H1 (cell line): ENCODE results near the gene QSOX1. TPM values are rescaled to one million over a fixed set of nuclear protein-coding genes. Genes with fewer than 3 reads are reported as not detected.
A peak's percentile ranks its signal among the peaks of the same experiment; 100 is the strongest.

Experiments used
- CTCF ChIA-PET: fragments of 300-600 bp; sonication (Branson Sonifier 250); formaldehyde crosslinking; loops from one replicate; lab custom pipeline; 2021; ENCODE audit not compliant: partially characterized antibody; lab: Charles Lee
- POLR2A ChIA-PET: fragments of 300-600 bp; sonication (Branson Sonifier 250); formaldehyde crosslinking; loops from one replicate; lab custom pipeline; 2021; ENCODE audit warnings: inconsistent platforms; ENCODE audit not compliant: partially characterized antibody; lab: Charles Lee
- DNase-seq, 2 experiments: peaks; one replicate each; pipeline versions ENCODE4 v3.0.0 to v3.0.0-alpha.2; 2010 to 2022; ENCODE audit warnings: low spot score in 2 of 2, low read depth in 1 of 2, mixed read lengths in 1 of 2
- FAIRE-seq: peaks from 2 replicates; lab custom pipeline; 2011; peaks lifted over from hg19 to GRCh38; lab: Jason Lieb, UNC
- H2AFZ ChIP-seq: 2 replicates; pipeline ENCODE4 v1.8.1; 2012; ENCODE audit warnings: low read length, inconsistent platforms
- H2AK5ac ChIP-seq: 2 replicates; pipeline ENCODE4 v1.6.1; 2013; ENCODE audit warnings: low read depth, low read length
- H2BK120ac ChIP-seq: replicated peaks from 2 replicates; pipeline ENCODE3; 2013; ENCODE audit warnings: low read depth, low read length, inconsistent platforms
- H2BK12ac ChIP-seq: 2 replicates; pipeline ENCODE4 v1.6.1; 2013; ENCODE audit warnings: low read depth, low read length
- H2BK15ac ChIP-seq: 2 replicates; pipeline ENCODE4 v1.6.1; 2013; ENCODE audit warnings: low read length
- H2BK20ac ChIP-seq: 2 replicates; pipeline ENCODE4 v1.6.1; 2013; ENCODE audit warnings: low read length
- H2BK5ac ChIP-seq: 2 replicates; pipeline ENCODE4 v1.6.1; 2013; ENCODE audit warnings: low read depth, low read length
- H3K14ac ChIP-seq: 2 replicates; pipeline ENCODE4 v1.6.1; 2013; ENCODE audit warnings: inconsistent platforms; ENCODE audit not compliant: insufficient read length
- H3K18ac ChIP-seq: 2 replicates; pipeline ENCODE4 v1.6.1; 2013; ENCODE audit warnings: low read length; ENCODE audit errors: extremely low read depth
- H3K23ac ChIP-seq: 2 replicates; pipeline ENCODE4 v1.6.1; 2013; ENCODE audit warnings: inconsistent platforms; ENCODE audit not compliant: insufficient read length
- H3K23me2 ChIP-seq: 2 replicates; pipeline ENCODE4 v1.6.1; 2013; ENCODE audit warnings: low read depth, low read length
- H3K27ac ChIP-seq: 2 replicates; pipeline ENCODE4 v1.6.1; 2011; ENCODE audit warnings: low read depth, low read length, inconsistent platforms
- H3K27me3 ChIP-seq, 4 experiments: replicated peaks in 1 of 4; 1 replicate in 1 of 4; 2 replicates in 3 of 4; pipeline versions ENCODE4 v1.6.1 to v1.8.1; 2011 to 2013; ENCODE audit warnings: low read length in 3 of 4, mild to moderate bottlenecking in 3 of 4, inconsistent platforms in 2 of 4, mixed read lengths in 2 of 4, moderate library complexity in 1 of 4; ENCODE audit not compliant: control insufficient read depth in 3 of 4, insufficient read depth in 3 of 4; ENCODE audit errors: extremely low read depth in 1 of 4
- H3K36me3 ChIP-seq, 4 experiments: 2 replicates each; pipeline versions ENCODE4 v1.6.1 to v1.8.1; 2011 to 2013; ENCODE audit warnings: mild to moderate bottlenecking in 4 of 4, low read length in 3 of 4, moderate library complexity in 2 of 4, control low read depth in 1 of 4, inconsistent platforms in 1 of 4; ENCODE audit not compliant: insufficient read depth in 4 of 4, control insufficient read depth in 2 of 4
- H3K4ac ChIP-seq: replicated peaks from 2 replicates; pipeline ENCODE3; 2013; ENCODE audit warnings: low read length, low read depth, mixed read lengths, inconsistent platforms; ENCODE audit not compliant: insufficient read length
- H3K4me1 ChIP-seq, 4 experiments: replicated peaks in 1 of 4; 1 replicate in 1 of 4; 2 replicates in 3 of 4; pipeline versions ENCODE4 v1.6.1 to v1.8.1; 2011 to 2013; ENCODE audit warnings: low read length in 3 of 4, inconsistent platforms in 2 of 4, mixed read lengths in 1 of 4; ENCODE audit not compliant: insufficient read depth in 4 of 4, control insufficient read depth in 3 of 4
- H3K4me2 ChIP-seq, 2 experiments: 2 replicates each; pipeline versions ENCODE4 v1.6.1 to v1.8.1; 2011 to 2013; ENCODE audit warnings: low read depth in 2 of 2, low read length in 2 of 2, control low read depth in 1 of 2, inconsistent platforms in 1 of 2, mild to moderate bottlenecking in 1 of 2; ENCODE audit not compliant: insufficient read depth in 1 of 2
- H3K4me3 ChIP-seq, 4 experiments: fragments of 200-600, 300-600 bp in 1 of 4; sonication (generic), shearing (Covaris generic), sonication (Bioruptor Twin) in 1 of 4; 2 replicates each; pipeline versions ENCODE4 v1.5.1 to v1.8.1; 2011 to 2016; ENCODE audit warnings: low read length in 4 of 4, low read depth in 3 of 4, control low read depth in 2 of 4, inconsistent platforms in 2 of 4, mild to moderate bottlenecking in 2 of 4, mixed read lengths in 1 of 4, moderate library complexity in 1 of 4; ENCODE audit not compliant: insufficient read depth in 2 of 4; ENCODE audit errors: extremely low read depth in 1 of 4
- H3K56ac ChIP-seq: replicated peaks from 2 replicates; pipeline ENCODE3; 2013; ENCODE audit warnings: low read depth, mild to moderate bottlenecking, mixed read lengths, low read length, inconsistent platforms; ENCODE audit not compliant: insufficient read length
- H3K79me1 ChIP-seq: 2 replicates; pipeline ENCODE4 v1.6.1; 2013; ENCODE audit warnings: low read depth, low read length, control low read depth
- H3K79me2 ChIP-seq, 2 experiments: 2 replicates each; pipeline versions ENCODE4 v1.6.1 to v1.8.1; 2012 to 2013; ENCODE audit warnings: low read length in 2 of 2, mild to moderate bottlenecking in 2 of 2, inconsistent platforms in 1 of 2; ENCODE audit not compliant: insufficient read depth in 2 of 2, control insufficient read depth in 1 of 2
- H3K9ac ChIP-seq, 4 experiments: replicated peaks in 1 of 4; 1 replicate in 1 of 4; 2 replicates in 3 of 4; pipeline versions ENCODE4 v1.6.1 to v1.8.1; 2011 to 2013; ENCODE audit warnings: low read depth in 3 of 4, low read length in 3 of 4, control low read depth in 2 of 4, mild to moderate bottlenecking in 2 of 4, moderate library complexity in 2 of 4, inconsistent platforms in 1 of 4; ENCODE audit errors: extremely low read depth in 1 of 4
- H3K9me3 ChIP-seq, 2 experiments: 2 replicates each; pipeline versions ENCODE4 v1.6.1 to v1.8.1; 2012 to 2013; ENCODE audit warnings: mild to moderate bottlenecking in 2 of 2, moderate library complexity in 2 of 2, control low read depth in 1 of 2, inconsistent platforms in 1 of 2, low read depth in 1 of 2, low read length in 1 of 2, mixed read lengths in 1 of 2; ENCODE audit not compliant: insufficient read depth in 2 of 2
- H4K20me1 ChIP-seq, 2 experiments: replicated peaks in 1 of 2; 2 replicates each; pipeline versions ENCODE3 to v1.8.1; 2011 to 2013; ENCODE audit warnings: inconsistent platforms in 2 of 2, low read length in 2 of 2, mild to moderate bottlenecking in 1 of 2; ENCODE audit not compliant: insufficient read depth in 2 of 2, control insufficient read depth in 1 of 2
- H4K5ac ChIP-seq: 2 replicates; pipeline ENCODE4 v1.6.1; 2013; ENCODE audit warnings: low read length, low read depth, mixed read lengths, inconsistent platforms; ENCODE audit not compliant: insufficient read length
- H4K8ac ChIP-seq: 2 replicates; pipeline ENCODE4 v1.8.0; 2013; ENCODE audit warnings: mild to moderate bottlenecking, moderate library complexity, low read length, inconsistent platforms; ENCODE audit not compliant: insufficient read depth; ENCODE audit errors: extremely low read depth
- H4K91ac ChIP-seq: replicated peaks from 2 replicates; pipeline ENCODE3; 2013; ENCODE audit warnings: low read length, mixed read lengths, inconsistent platforms; ENCODE audit not compliant: insufficient read length
- JUND ChIP-seq: IDR thresholded peaks from 2 replicates; pipeline ENCODE4 v1.6.1; 2011; ENCODE audit warnings: mild to moderate bottlenecking, improper control_type of control experiment, low read length
- RAD21 ChIP-seq, 2 experiments: IDR thresholded peaks in 1 of 2; conservative IDR thresholded peaks in 1 of 2; 2 replicates each; pipeline ENCODE4 v1.6.1; 2011; ENCODE audit warnings: low read depth in 2 of 2, low read length in 2 of 2, improper control_type of control experiment in 1 of 2, inconsistent platforms in 1 of 2, mild to moderate bottlenecking in 1 of 2, moderate library complexity in 1 of 2
- SP4 ChIP-seq: IDR thresholded peaks from 2 replicates; pipeline ENCODE4 v1.6.1; 2012; ENCODE audit warnings: low read length, inconsistent platforms
- WGBS, 2 experiments: shearing (Covaris generic) in 1 of 2; methylation state at CpG; one replicate each; pipeline versions ENCODE4 v1.1.6 to v1.1.7; 2013 to 2015; ENCODE audit warnings: low lambda C conversion rate in 2 of 2, mixed read lengths in 2 of 2, inconsistent platforms in 1 of 2, low coverage in 1 of 2, missing lambda C conversion rate in 1 of 2; ENCODE audit not compliant: insufficient replicate concordance in 2 of 2, insufficient coverage in 1 of 2, insufficient read length in 1 of 2; ENCODE audit errors: extremely low coverage in 1 of 2, missing lambda C conversion rate in 1 of 2; 5-methylcytosine and 5-hydroxymethylcytosine counted together
- polyA plus RNA-seq, 7 experiments: library from polyadenylated mRNA; depleted of rRNA in 3 of 7; stranded (reverse) in 5 of 7; unstranded in 2 of 7; fragments of >200 nt in 5 of 7; fragments of 200-250 nt in 2 of 7; gene quantifications; 1 replicate in 5 of 7; 2 replicates in 1 of 7; 4 replicates in 1 of 7; pipeline versions ENCODE4 v1.2.1 to v1.2.3, GENCODE V29; 2011 to 2013; ENCODE audit warnings: missing spikeins in 2 of 7, mixed read lengths in 2 of 7
- total RNA-seq: library from RNA; stranded (reverse); fragmentation: NEBNext Ultra II Directional; extraction: Animal tissue kit (Norgen Biotek cat#: 25700); gene quantifications from 2 replicates; pipeline ENCODE4 v1.2.1, GENCODE V29; 2021
- TF ChIP-seq, protein P1 (sequence below), 3 experiments: IDR thresholded peaks; 1 replicate in 2 of 3; 2 replicates in 1 of 3; pipeline versions ENCODE4 v1.5.1 to v1.6.1; 2011; ENCODE audit warnings: low read length in 3 of 3, mild to moderate bottlenecking in 3 of 3, inconsistent platforms in 2 of 3, low read depth in 1 of 3, moderate library complexity in 1 of 3; ENCODE audit not compliant: insufficient read depth in 1 of 3; ENCODE audit errors: control extremely low read depth in 1 of 3

The QSOX1 gene
- total and polyA plus RNA-seq, 2 of the 8 experiments (the other 6 are each of a cell fraction or from before 2014, with no cell fraction given) = 97.7 to 123 TPM

DNA sequence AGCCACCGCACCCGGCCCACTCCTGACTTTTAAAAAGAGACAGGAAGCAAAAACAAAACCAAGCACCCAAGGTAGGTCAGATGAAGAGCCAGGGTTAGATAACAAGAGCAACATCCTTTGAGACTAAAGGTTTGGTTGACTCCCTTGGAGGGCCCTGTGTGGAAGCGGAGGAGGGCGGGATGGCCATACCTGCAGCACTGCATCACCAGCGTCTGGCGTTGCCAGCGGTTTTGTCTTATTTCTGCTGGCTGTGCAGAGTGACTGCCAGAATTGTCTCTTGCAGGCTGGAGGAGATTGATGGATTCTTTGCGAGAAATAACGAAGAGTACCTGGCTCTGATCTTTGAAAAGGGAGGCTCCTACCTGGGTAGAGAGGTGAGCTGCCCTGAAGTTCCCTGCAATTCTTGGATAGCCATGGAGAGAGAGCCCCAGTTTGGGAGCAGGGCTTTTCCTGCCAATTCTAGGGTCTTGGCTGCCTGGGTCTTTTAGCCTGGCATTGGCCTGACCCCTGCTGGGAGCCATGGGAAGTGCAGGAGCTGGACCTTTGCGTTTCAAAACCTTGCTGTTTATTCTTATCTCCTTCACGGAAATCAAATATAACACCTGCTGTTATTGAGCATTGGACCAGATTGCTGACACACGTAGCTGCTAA lies 24.0 kb downstream of the QSOX1 start:
- H2AK5ac ChIP-seq = no peak overlapping the region
- no peaks in the 10 kb centered on the region for H3K4me1 ChIP-seq
- WGBS, 2 experiments = 85% methylated on average over 12 of the region's 12 CpGs; no CpG with 5 or more reads in 1 of the 2 experiments
- H2BK15ac ChIP-seq = no peak overlapping the region
- FAIRE-seq = peak; percentile 60
- H2BK12ac ChIP-seq = no peak overlapping the region
- H4K8ac ChIP-seq = no peak overlapping the region
- H2BK20ac ChIP-seq = no peak overlapping the region
- no peaks in the 10 kb centered on the region for H3K27me3 ChIP-seq
- H3K4ac ChIP-seq = no peak overlapping the region
- H3K79me1 ChIP-seq = 0 out of 2 replicates have a peak, but pooled peaks cover under 1% of the 10 kb centered on the region
- H3K14ac ChIP-seq = no peak overlapping the region
- H3K4me3 ChIP-seq = no peak overlapping the region
- ChIA-PET CTCF (interaction anchor here (0.6 to 13.5 kb wide), 54 partner anchors 10 to 473 kb away, joined by 3 to 307 read pairs (median 4); partner anchors contain the start of gene QSOX1), POLR2A (interaction anchor here (1.4 to 1.7 kb wide), 3 partner anchors 9 to 24 kb away, joined by 3 to 4 read pairs (median 3); partner anchors contain the start of gene QSOX1)
- no peak overlapping the region for H3K9ac ChIP-seq
- no peak overlapping the region for H2AFZ ChIP-seq
- TF ChIP-seq, protein P1, sequence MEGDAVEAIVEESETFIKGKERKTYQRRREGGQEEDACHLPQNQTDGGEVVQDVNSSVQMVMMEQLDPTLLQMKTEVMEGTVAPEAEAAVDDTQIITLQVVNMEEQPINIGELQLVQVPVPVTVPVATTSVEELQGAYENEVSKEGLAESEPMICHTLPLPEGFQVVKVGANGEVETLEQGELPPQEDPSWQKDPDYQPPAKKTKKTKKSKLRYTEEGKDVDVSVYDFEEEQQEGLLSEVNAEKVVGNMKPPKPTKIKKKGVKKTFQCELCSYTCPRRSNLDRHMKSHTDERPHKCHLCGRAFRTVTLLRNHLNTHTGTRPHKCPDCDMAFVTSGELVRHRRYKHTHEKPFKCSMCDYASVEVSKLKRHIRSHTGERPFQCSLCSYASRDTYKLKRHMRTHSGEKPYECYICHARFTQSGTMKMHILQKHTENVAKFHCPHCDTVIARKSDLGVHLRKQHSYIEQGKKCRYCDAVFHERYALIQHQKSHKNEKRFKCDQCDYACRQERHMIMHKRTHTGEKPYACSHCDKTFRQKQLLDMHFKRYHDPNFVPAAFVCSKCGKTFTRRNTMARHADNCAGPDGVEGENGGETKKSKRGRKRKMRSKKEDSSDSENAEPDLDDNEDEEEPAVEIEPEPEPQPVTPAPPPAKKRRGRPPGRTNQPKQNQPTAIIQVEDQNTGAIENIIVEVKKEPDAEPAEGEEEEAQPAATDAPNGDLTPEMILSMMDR (IDR thresholded peaks at IDR 0.05; ENCODE audit: control extremely low read depth in 1 of 3, insufficient read depth in 1 of 3, low read depth in 1 of 3, low read length in 3 of 3) = peak; percentile 77 to 94 (median 83)
- TF ChIP-seq SP4 = no peak
- TF ChIP-seq JUND = no peak
- peak; percentile 90 to 91 for TF ChIP-seq RAD21 (IDR thresholded peaks at IDR 0.05 in 1 of 2, conservative IDR thresholded peaks at IDR 0.05 in 1 of 2; ENCODE audit: low read depth in 2 of 2, low read length in 2 of 2)
- H3K27ac ChIP-seq = no peak overlapping the region
- no peaks in the 10 kb centered on the region for H3K79me2 ChIP-seq
- no peak overlapping the region for H2BK120ac ChIP-seq
- no peaks in the 10 kb centered on the region for H3K9me3 ChIP-seq
- no peak overlapping the region for H3K18ac ChIP-seq
- peaks cover 0 to 3% (median 1%) of the 10 kb centered on the region in 4 experiments; a peak in 5 of 8 replicates for H3K36me3 ChIP-seq
- peak in 1 of 2 experiments; percentile 93 for DNase-seq
- H3K56ac ChIP-seq = no peak overlapping the region
- H4K91ac ChIP-seq = no peak overlapping the region
- no peak overlapping the region for H2BK5ac ChIP-seq
- H3K23me2 ChIP-seq = no peaks in the 10 kb centered on the region
- H4K5ac ChIP-seq = no peak overlapping the region
- no peak overlapping the region for H3K4me2 ChIP-seq
- H4K20me1 ChIP-seq = peaks cover 0 to 12% of the 10 kb centered on the region in 2 experiments
- no peak overlapping the region for H3K23ac ChIP-seq
